Measurements from ENCODE around the gene TAF4.
A peak's percentile ranks its signal among the peaks of the same experiment; 100 is the strongest.

TAF4 gene

GRCh38 chr20:62011938-62012534 lies 53.6 kb downstream of the TAF4 start:
- no peak overlapping the region for H3K27ac ChIP-seq (ENCODE audit: low read length)
- DNase-seq (ENCODE audit: low read depth, low spot score) = no peak
- no peaks in the 10 kb centered on the region for H3K9me3 ChIP-seq (ENCODE audit: control insufficient read depth, insufficient read depth, low read length)
- H3K4me3 ChIP-seq (ENCODE audit: low read length) = no peak overlapping the region; the same call in 1 of the 2 replicates
- H3K4me1 ChIP-seq (ENCODE audit: control insufficient read depth, insufficient read depth, low read length) = no peaks in the 10 kb centered on the region
- H3K27me3 ChIP-seq (ENCODE audit: control insufficient read depth, insufficient read depth, low read length) = no peaks in the 10 kb centered on the region
- peaks cover 21% of the 10 kb centered on the region for H3K36me3 ChIP-seq (ENCODE audit: control insufficient read depth, insufficient read depth, low read length)
- WGBS (ENCODE audit: insufficient coverage, insufficient read length) = no CpG with 5 or more reads among the region's 27 CpGs

GRCh38 chr20:62011403-62011790 lies 54.3 kb downstream of the TAF4 start:
- H3K27ac ChIP-seq (ENCODE audit: low read length) = no peak overlapping the region
- no peaks in the 10 kb centered on the region for H3K9me3 ChIP-seq (ENCODE audit: control insufficient read depth, insufficient read depth, low read length)
- H3K36me3 ChIP-seq (ENCODE audit: control insufficient read depth, insufficient read depth, low read length) = peaks cover 23% of the 10 kb centered on the region
- no peaks in the 10 kb centered on the region for H3K4me1 ChIP-seq (ENCODE audit: control insufficient read depth, insufficient read depth, low read length)
- no peak overlapping the region for H3K4me3 ChIP-seq (ENCODE audit: low read length)
- no peaks in the 10 kb centered on the region for H3K27me3 ChIP-seq (ENCODE audit: control insufficient read depth, insufficient read depth, low read length)
- no peak for DNase-seq (ENCODE audit: low read depth, low spot score)
- no CpG with 5 or more reads among the region's 6 CpGs for WGBS (ENCODE audit: insufficient coverage, insufficient read length)

- peaks cover 26% of the 10 kb centered on the region for H3K36me3 ChIP-seq (ENCODE audit: control insufficient read depth, insufficient read depth, low read length)
- no peaks in the 10 kb centered on the region for H3K9me3 ChIP-seq (ENCODE audit: control insufficient read depth, insufficient read depth, low read length)
- no peak overlapping the region for H3K4me3 ChIP-seq (ENCODE audit: low read length)
- WGBS (ENCODE audit: insufficient coverage, insufficient read length) = no CpG with 5 or more reads among the region's 13 CpGs
- H3K27me3 ChIP-seq (ENCODE audit: control insufficient read depth, insufficient read depth, low read length) = no peaks in the 10 kb centered on the region
- H3K27ac ChIP-seq (ENCODE audit: low read length) = no peak overlapping the region
- DNase-seq (ENCODE audit: low read depth, low spot score) = peak; percentile 27
- H3K4me1 ChIP-seq (ENCODE audit: control insufficient read depth, insufficient read depth, low read length) = no peaks in the 10 kb centered on the region
These were observed 54.9 kb downstream of the TAF4 start for GRCh38 chr20:62010551-62011402.

GRCh38 chr20:62009869-62010445 lies 55.7 kb downstream of the TAF4 start:
- H3K4me3 ChIP-seq (ENCODE audit: low read length) = no peak overlapping the region
- H3K27ac ChIP-seq (ENCODE audit: low read length) = no peak overlapping the region
- H3K27me3 ChIP-seq (ENCODE audit: control insufficient read depth, insufficient read depth, low read length) = no peaks in the 10 kb centered on the region
- WGBS (ENCODE audit: insufficient coverage, insufficient read length) = no CpG with 5 or more reads among the region's 32 CpGs
- no peaks in the 10 kb centered on the region for H3K9me3 ChIP-seq (ENCODE audit: control insufficient read depth, insufficient read depth, low read length)
- H3K4me1 ChIP-seq (ENCODE audit: control insufficient read depth, insufficient read depth, low read length) = no peaks in the 10 kb centered on the region
- peaks cover 28% of the 10 kb centered on the region for H3K36me3 ChIP-seq (ENCODE audit: control insufficient read depth, insufficient read depth, low read length)
- DNase-seq (ENCODE audit: low read depth, low spot score) = no peak

- no peaks in the 10 kb centered on the region for H3K4me1 ChIP-seq (ENCODE audit: control insufficient read depth, insufficient read depth, low read length)
- peaks cover 30% of the 10 kb centered on the region for H3K36me3 ChIP-seq (ENCODE audit: control insufficient read depth, insufficient read depth, low read length)
- no peaks in the 10 kb centered on the region for H3K9me3 ChIP-seq (ENCODE audit: control insufficient read depth, insufficient read depth, low read length)
- H3K27ac ChIP-seq (ENCODE audit: low read length) = no peak overlapping the region
- WGBS (ENCODE audit: insufficient coverage, insufficient read length) = no CpG with 5 or more reads among the region's 13 CpGs
- no peak overlapping the region for H3K4me3 ChIP-seq (ENCODE audit: low read length)
- DNase-seq (ENCODE audit: low read depth, low spot score) = no peak
- H3K27me3 ChIP-seq (ENCODE audit: control insufficient read depth, insufficient read depth, low read length) = no peaks in the 10 kb centered on the region
These were observed 56.4 kb downstream of the TAF4 start for GRCh38 chr20:62009322-62009721.

- no peaks in the 10 kb centered on the region for H3K27me3 ChIP-seq (ENCODE audit: control insufficient read depth, insufficient read depth, low read length)
- H3K36me3 ChIP-seq (ENCODE audit: control insufficient read depth, insufficient read depth, low read length) = peaks cover 32% of the 10 kb centered on the region
- H3K4me3 ChIP-seq (ENCODE audit: low read length) = no peak overlapping the region
- no peaks in the 10 kb centered on the region for H3K9me3 ChIP-seq (ENCODE audit: control insufficient read depth, insufficient read depth, low read length)
- no peak overlapping the region for H3K27ac ChIP-seq (ENCODE audit: low read length)
- no CpG with 5 or more reads among the region's 15 CpGs for WGBS (ENCODE audit: insufficient coverage, insufficient read length)
- H3K4me1 ChIP-seq (ENCODE audit: control insufficient read depth, insufficient read depth, low read length) = no peaks in the 10 kb centered on the region
- no peak for DNase-seq (ENCODE audit: low read depth, low spot score)
These were observed 57.0 kb downstream of the TAF4 start for GRCh38 chr20:62008643-62009183.

- no peak for DNase-seq (ENCODE audit: low read depth, low spot score)
- peaks cover 36% of the 10 kb centered on the region for H3K36me3 ChIP-seq (ENCODE audit: control insufficient read depth, insufficient read depth, low read length)
- no peaks in the 10 kb centered on the region for H3K27me3 ChIP-seq (ENCODE audit: control insufficient read depth, insufficient read depth, low read length)
These were observed 58.5 kb downstream of the TAF4 start for GRCh38 chr20:62007127-62007647.

GRCh38 chr20:62006482-62006881 lies 59.2 kb downstream of the TAF4 start:
- Histone ChIP-seq H3K4me1 (ENCODE audit: control insufficient read depth, insufficient read depth, low read length) (no peaks in the 10 kb centered on the region), H3K9me3 (ENCODE audit: control insufficient read depth, insufficient read depth, low read length) (no peaks in the 10 kb centered on the region), H3K36me3 (ENCODE audit: control insufficient read depth, insufficient read depth, low read length) (peaks cover 37% of the 10 kb centered on the region), H3K4me3 (ENCODE audit: low read length) (no peak overlapping the region), H3K27me3 (ENCODE audit: control insufficient read depth, insufficient read depth, low read length) (no peaks in the 10 kb centered on the region), H3K27ac (ENCODE audit: low read length) (no peak overlapping the region)
- DNase-seq (ENCODE audit: low read depth, low spot score) = no peak
- no CpG with 5 or more reads among the region's 28 CpGs for WGBS (ENCODE audit: insufficient coverage, insufficient read length)

More at GRCh38 chr20:62007127-62007647, 58.5 kb downstream of the TAF4 start:
- no CpG with 5 or more reads among the region's 17 CpGs for WGBS (ENCODE audit: insufficient coverage, insufficient read length)
- no peaks in the 10 kb centered on the region for H3K9me3 ChIP-seq (ENCODE audit: control insufficient read depth, insufficient read depth, low read length)
- H3K27ac ChIP-seq (ENCODE audit: low read length) = no peak overlapping the region
- H3K4me1 ChIP-seq (ENCODE audit: control insufficient read depth, insufficient read depth, low read length) = no peaks in the 10 kb centered on the region
- no peak overlapping the region for H3K4me3 ChIP-seq (ENCODE audit: low read length)

- Histone ChIP-seq H3K9me3 (ENCODE audit: control insufficient read depth, insufficient read depth, low read length) (no peaks in the 10 kb centered on the region), H3K27ac (ENCODE audit: low read length) (no peak overlapping the region), H3K4me1 (ENCODE audit: control insufficient read depth, insufficient read depth, low read length) (no peaks in the 10 kb centered on the region), H3K36me3 (ENCODE audit: control insufficient read depth, insufficient read depth, low read length) (peaks cover 40% of the 10 kb centered on the region), H3K27me3 (ENCODE audit: control insufficient read depth, insufficient read depth, low read length) (no peaks in the 10 kb centered on the region), H3K4me3 (ENCODE audit: low read length) (no peak overlapping the region)
- WGBS (ENCODE audit: insufficient coverage, insufficient read length) = no CpG with 5 or more reads among the region's 5 CpGs
- DNase-seq (ENCODE audit: low read depth, low spot score) = no peak
These were observed 61.1 kb downstream of the TAF4 start for GRCh38 chr20:62004614-62005013.

Measured in iPS DF 6.9 (cell line).